Epidermal melanocyte (primary cell): ENCODE data around the gene ARIH2.
"Not testable (repeated sequence)": the region's sequence is repeated elsewhere in the genome, so short reads cannot be mapped to it uniquely, and the experiment has no call there.

Experiments
- DNase-seq: peaks from one replicate; pipeline ENCODE4 v3.0.0; 2011; ENCODE audit warnings: low spot score; ENCODE audit not compliant: insufficient read length

ARIH2 gene

DNA sequence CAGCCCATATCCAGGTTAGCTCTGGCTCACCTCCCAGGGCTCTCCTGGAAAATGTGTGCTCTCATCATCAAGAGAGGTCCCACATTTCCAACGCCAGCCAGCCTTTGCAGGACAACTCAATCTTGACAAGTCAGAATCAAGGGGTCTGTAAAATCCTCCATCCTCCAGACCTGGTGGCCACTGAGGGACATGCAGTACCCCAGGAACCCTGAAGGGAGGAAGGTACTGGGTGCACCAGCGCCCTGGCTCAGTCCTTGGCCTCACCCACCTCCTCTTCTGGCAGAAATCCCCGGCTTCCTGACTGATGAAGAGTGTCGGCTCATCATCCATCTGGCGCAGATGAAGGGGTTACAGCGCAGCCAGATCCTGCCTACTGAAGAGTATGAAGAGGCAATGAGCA lies 82.5 kb downstream of the ARIH2 start:
- no peak for DNase-seq

DNA sequence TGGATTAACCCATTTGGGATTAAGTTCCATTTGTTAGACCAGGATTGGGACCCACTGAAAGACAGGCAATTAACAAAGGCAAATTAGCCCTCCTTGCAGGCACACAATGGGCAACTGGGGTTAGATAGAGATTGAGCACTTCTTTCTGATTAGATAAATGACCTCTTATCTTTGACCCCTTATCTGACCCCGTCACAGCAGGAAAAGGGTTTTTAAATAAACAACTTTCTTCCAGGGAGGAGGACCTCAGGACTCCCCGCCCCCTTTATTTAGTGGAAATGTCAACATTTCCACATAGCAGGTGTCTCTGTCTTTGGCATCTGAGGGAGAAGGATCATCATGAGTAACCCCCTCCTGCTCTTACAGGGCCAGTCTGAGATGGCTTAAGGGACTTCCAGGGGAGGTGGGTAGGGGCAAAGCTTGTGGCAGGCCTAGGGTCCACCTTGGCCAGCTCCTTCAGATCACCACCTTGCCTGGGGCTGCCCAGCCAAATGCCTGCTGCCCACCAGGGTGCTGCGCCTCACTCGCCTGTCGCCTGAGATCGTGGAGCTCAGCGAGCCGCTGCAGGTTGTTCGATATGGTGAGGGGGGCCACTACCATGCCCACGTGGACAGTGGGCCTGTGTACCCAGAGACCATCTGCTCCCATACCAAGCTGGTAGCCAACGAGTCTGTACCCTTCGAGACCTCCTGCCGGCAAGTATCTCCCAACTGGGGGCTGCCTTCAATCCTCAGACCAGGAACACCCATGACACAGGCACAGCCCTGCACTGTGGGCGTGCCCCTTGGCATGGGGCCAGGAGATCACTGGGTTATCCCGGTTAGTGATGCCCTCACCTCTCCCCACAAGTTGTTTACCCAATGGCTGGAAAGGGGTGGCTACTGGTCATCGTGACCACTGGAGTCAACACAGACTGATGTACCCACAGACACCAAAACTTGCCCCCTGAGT lies 86.0 kb downstream of the ARIH2 start:
- no peak for DNase-seq

DNA sequence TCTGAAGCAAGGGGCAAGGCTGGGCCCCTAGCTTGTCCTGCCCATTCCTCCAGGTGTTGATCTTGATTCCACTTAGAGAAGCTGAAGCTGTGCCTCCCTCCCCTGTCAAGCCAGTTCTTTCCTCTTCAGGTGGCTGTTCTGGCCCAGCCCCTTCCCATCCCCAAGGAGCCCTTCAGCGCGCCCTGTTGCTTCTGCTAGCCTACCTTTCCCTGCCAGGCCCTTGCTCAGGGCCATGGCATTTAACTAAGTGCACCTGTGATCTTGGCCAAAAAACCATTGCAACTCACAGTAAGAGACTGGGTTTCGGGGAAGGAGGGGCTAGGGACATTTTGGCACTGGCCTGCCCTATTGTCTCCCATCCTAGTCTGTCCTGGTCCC lies 86.7 kb downstream of the ARIH2 start:
- DNase-seq, result no peak

DNA sequence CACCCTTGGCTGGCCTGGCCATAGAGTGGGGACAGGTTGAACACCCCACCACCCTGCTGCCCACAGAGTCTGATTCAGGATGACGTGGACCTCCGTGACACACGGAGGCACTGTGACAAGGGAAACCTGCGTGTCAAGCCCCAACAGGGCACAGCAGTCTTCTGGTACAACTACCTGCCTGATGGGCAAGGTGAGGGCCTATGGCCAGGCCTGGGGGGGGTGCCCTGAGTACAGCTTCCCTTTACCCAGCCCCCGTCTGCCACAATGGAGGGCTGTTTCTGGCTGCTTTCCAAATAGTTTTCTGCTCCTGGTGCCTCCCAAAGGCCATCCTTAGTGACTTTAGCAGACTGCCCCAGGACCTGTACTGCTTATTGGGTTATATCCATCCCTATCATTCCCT lies 87.4 kb downstream of the ARIH2 start:
- DNase-seq, result no peak

DNA sequence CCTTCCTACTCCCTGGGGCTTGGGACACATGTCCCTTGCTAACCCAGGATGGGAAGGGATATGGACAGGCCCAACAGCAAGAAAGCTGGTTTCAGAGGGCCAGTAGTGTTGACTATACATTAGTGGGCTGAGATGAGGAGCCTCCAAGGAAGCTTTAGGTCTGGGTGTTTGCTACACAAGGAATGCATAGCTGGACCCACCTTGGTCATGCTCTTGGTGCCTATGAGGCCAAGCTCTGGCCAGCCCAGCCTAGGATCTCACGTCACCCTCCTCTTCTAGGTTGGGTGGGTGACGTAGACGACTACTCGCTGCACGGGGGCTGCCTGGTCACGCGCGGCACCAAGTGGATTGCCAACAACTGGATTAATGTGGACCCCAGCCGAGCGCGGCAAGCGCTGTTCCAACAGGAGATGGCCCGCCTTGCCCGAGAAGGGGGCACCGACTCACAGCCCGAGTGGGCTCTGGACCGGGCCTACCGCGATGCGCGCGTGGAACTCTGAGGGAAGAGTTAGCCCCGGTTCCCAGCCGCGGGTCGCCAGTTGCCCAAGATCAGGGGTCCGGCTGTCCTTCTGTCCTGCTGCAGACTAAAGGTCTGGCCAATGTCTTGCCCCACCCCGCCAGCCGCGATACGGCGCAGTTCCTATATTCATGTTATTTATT lies 87.9 kb downstream of the ARIH2 start:
- no peak for DNase-seq

DNA sequence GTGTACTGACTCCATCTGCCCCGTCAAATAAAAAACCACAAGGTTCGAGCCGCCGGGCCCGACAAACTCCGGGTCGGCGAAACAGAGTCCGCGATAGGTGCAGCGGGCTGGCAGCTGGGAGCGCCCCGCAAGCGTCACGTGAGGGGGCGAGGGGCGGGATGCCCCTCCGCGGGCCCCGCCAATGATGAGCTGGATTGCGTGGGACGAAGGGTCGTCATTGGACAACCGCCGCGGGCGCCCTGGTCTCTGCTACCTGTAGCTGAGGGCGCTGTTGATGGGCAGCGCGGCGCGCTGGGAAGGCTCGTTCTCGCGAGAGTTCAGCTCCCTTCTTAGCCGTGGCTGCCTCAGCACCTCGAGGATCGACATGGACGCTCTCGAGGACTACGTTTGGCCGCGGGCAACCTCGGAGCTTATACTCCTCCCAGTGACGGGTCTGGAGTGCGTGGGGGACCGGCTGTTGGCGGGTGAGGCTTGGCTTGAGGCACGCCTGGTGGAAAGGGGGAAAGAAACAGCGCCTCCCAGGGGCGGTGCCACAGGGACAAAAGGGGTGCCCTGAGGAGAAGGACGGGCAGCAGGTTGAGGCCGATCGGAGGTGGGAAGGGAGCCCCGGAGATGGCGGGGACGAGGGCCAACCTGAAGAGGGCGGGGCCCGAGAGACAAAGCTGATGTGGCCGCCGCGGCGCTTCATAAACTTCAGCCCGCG lies 88.6 kb downstream of the ARIH2 start, which contains the start of gene WDR6:
Gene WDR6, plus strand, starts transcription at position 324 of the 703 bp plus-strand sequence. Its CDS starts 41 bp downstream, at position 365.
- DNase-seq, result peak; percentile 88

DNA sequence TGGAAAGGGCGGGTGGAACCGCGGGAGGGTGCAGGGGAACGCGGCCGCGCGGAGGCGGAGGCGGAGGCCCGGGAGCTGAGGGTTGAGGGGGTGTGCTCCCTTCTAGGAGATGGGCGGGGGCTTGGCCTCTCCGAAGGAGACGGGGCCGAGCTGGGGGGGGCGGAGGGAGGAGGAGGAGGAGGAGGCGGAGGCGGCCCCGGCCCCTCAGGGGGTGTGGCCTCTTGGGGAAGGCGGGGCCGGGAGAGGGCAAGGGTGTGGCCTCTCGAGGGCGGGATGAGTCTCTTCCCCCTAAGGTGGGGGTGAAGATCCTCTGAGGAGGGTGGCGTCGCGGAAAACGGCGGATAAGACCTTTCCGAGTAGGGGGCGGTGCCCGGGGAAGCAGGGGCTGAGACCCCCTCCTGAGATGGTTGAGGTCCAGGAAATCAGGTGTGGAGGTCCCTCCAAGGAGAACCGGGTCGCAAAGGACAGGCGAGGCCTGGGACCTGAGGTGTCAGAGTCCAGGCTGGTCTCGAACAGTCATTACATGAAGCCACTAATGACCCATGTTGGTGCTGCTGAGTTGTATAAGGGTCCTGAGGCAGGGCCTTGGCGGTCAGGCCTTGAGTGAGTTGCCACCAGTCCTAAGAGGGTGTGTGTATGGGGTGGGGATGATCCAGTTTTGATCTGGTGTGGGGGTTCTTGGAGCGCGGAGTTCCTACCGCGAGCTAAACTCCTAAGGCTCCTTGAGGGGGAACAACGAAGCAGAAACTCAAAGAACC lies 89.3 kb downstream of the ARIH2 start:
- DNase-seq, result peak; percentile 90

DNA sequence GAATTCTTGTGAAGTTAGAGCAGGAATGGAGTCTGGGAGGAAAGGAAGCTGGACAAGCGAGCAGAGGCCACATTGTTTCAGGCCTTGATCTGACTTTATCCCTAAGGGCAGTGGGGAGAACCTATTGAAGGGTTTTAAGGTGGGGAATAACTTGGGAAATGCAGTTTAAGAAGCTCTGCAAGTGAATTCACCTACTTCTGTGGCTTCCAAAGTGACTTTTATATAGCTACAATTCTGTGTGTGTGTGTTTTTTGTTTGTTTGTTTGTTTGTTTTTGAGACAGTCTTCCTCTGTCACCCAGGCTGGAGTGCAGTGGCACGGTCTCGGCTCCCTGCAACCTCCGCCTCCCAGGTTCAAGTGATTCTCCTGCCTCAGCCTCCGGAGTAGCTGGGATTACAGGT lies 90.0 kb downstream of the ARIH2 start:
- not testable (repeated sequence) for DNase-seq

DNA sequence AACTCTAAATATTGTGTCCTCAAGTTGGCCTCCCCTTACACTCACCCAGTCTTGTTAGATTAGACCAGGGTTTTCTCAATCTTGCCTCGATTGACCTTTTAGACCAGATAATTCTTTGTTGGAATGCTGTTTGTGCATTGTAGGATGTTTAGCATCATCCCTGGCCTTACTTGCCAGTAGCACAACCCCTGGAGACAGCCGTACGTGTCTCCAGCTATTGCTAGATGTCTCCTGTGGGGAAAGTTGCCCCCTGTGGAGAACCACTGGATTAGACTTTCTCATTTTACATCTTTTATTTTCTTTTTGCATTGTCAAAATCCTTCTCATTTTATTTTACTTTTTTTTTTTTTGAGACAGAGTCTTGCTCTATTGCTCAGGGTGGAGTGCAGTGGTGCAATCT lies 90.8 kb downstream of the ARIH2 start:
- DNase-seq, result no peak

DNA sequence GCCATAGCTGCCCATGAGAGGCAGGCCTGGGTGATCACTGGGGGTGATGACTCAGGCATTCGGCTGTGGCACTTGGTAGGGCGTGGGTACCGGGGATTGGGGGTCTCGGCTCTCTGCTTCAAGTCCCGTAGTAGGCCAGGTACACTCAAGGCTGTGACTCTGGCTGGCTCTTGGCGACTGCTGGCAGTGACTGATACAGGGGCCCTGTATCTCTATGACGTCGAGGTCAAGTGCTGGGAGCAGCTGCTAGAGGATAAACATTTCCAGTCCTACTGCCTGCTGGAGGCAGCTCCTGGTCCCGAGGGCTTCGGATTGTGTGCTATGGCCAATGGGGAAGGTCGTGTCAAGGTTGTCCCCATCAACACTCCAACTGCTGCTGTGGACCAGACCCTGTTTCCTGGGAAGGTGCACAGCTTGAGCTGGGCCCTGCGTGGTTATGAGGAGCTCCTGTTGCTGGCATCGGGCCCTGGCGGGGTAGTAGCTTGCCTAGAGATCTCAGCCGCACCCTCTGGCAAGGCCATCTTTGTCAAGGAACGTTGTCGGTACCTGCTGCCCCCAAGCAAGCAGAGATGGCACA lies 93.9 kb downstream of the ARIH2 start:
- no peak for DNase-seq

DNA sequence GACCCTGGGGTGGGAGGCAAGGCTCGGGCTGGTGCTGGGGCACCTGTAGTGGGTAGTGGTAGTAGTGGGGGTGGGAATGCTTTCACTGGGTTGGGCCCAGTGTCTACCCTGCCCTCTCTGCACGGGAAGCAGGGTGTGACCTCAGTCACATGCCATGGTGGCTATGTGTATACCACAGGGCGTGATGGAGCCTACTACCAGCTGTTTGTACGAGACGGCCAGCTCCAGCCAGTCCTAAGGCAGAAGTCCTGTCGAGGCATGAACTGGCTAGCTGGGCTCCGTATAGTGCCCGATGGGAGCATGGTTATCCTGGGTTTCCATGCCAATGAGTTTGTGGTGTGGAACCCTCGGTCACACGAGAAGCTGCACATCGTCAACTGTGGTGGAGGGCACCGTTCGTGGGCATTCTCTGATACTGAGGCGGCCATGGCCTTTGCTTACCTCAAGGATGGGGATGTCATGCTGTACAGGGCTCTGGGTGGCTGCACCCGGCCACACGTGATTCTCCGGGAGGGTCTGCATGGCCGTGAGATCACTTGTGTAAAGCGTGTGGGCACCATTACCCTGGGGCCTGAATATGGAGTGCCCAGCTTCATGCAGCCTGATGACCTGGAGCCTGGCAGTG lies 94.6 kb downstream of the ARIH2 start:
- no peak for DNase-seq

DNA sequence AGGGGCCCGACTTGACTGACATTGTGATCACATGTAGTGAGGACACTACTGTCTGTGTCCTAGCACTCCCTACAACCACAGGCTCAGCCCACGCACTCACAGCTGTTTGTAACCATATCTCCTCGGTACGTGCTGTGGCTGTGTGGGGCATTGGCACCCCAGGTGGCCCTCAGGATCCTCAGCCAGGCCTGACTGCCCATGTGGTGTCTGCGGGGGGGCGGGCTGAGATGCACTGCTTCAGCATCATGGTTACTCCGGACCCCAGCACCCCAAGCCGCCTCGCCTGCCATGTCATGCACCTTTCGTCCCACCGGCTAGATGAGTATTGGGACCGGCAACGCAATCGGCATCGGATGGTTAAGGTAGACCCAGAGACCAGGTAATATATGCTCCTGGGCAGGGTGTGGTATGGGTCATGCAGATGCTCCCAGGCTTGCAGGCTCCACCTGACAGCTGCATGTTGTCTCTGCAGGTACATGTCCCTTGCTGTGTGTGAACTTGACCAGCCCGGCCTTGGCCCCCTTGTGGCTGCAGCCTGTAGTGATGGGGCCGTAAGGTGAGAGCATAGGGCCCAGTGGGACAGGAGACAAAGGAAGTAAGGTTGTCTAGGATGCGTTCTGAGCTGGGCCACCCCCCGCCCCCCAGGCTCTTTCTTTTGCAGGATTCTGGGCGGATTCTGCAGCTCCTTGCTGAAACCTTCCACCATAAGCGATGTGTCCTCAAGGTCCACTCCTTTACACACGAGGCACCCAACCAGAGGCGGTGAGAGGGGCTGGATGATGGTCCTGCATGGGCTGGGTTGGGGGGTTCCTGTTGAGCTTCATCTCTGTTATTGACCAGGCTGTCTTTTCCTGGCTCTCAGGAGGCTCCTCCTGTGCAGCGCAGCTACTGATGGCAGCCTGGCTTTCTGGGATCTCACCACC lies 95.4 kb downstream of the ARIH2 start:
- no peak for DNase-seq

DNA sequence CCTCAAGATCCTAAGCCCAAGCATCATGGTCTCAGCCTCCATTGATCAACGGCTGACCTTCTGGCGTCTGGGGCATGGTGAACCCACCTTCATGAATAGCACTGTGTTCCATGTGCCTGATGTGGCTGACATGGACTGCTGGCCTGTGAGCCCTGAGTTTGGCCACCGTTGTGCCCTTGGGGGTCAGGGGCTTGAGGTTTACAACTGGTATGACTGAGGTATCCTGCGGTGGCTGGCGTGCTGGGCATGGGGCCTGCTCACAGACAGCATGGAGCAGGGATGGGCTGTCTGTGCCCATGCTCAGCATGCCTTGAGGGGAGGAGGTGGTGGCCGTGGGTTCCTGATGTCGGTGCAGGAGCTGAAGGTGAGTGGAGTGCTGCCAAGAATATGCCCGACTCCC lies 96.4 kb downstream of the ARIH2 start:
- no peak for DNase-seq

DNA sequence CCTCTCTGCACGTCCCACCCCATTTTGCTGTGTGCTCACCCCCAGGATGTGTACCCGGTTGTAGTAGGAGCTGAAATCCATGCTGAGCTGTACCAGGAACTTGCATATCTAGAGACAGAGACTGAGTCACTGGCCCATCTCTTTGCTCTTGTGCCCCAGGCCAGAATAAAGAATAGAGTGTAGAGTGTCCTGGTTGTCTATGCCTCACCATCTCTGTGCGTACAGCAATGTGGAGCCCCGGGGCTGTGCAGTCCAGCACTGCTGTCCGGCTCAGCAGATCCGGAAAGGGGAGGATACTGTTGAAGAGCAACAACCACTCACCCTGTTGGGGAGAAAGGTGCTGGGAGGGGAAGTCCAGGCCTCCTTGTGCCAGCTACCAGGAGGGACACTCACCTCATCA lies 97.1 kb downstream of the ARIH2 start:
- peak; percentile 47 for DNase-seq

DNA sequence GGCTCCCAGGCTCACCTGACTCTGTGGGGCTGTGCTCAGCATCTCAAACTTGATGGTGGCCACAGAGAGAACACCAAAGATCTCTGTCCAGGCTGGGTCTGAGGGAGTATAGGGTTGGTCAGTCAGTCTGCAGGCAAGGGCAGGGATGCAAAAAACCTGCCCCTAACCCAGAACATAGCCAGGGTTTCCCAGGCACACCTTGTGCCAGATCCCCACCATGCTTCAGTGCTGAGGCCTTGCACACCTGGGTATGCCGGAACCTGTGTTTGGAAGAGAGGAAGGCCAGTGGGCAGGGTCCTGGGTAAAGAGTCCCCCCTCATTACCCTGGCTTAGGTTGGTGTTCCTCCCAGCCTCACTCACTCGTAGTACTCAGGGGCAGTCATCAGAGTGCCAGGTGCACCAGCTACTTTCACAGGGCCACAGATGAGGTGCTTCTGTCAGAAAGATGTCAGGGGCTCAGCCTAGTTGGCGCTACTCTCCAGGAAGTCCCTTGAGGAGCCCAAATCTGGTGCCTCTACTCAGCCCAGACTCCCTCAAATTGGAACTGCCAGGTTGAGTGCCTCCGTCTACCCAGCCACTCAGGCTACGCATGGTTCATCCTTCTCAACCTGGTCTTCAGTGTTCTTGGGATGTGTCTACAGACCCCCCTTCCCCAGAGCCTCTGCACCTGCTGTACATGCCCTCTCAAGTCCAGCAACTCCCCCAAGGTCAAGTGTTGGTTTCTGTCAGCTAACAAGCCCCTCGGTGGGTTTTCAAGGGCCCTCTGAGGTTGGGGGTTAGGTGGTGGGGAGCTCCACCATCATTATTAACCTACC lies 98.0 kb downstream of the ARIH2 start:
- no peak for DNase-seq

DNA sequence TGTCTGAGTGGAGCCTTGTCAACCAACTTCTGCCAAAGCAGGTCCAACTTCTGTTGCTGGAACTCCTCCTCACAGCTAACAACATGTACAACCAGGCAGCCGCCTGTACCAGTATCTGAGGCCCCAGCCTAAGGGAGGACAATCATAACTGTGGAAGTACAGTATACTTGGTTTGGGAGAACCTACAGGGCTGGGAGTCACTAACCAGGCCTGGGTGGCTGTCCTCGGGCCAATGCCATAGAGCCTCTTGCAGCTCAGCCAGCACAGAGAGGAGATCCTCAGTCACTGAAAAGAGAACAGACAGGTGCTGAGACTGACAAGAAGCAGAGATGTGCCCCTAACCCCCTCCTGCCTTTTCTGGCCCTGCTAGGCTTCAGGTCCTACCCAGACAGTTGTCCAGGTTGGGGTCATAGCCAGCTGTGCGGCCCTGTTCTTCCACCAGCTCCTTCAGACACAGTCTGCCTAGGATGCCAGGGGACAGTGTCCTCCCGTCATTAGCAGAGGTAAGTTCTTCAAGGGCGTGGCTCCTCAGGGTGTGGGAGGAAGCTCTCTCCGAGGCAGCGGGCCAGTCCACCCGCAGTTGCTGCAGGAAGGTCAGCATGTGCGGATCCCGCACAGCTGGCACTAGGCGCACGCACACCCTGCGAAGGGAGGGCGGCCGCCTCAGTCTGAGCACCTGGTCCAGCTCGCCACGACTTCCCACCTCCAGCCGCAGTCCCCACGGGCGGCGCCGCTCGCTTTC lies 98.8 kb downstream of the ARIH2 start:
- DNase-seq, result no peak

DNA sequence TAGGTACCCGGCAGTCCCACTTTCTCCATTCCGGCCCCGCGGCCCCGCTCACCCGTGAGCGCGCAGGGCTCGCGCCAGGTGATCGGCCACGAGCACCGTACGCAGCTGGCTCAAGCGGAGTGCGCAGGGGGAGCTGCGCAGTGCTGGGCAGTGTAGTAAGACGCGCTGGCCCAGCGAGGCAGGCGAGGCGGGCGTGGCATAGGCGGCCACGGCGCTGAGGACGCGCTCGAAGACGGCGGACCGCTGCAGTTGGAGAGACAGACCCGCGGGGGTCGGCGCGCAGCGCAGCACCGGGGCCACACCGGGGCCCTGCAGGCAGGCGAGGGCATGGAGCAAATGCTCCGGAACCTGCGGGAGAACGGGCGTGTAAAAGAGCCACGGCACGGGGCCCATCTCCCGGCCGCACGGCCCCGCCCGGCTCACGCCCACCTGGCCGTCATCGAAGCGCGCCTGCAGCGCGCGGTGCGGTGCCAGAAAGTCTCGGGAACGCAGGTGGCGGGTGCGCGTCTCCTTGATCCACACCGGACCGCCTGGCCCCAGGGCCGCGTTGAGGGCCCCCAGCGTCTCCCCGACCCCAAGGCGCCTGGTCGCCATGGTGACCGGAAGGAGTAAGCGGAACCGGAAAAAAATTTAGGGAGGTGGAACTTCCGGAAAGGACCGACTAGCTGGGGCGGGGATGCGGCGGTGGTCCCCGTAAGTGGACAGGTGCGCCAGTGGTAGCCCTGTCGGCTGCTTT lies 99.5 kb downstream of the ARIH2 start, which contains the start of gene DALRD3:
Gene DALRD3, minus strand, starts transcription at position 610 of the 736 bp plus-strand sequence. Its CDS starts 16 bp downstream, at position 594.
- DNase-seq, result peak; percentile 39
